A549 (cell line): ENCODE data around the gene CCN5. TPM values are rescaled to one million over a fixed set of nuclear protein-coding genes. Genes with fewer than 3 reads are reported as not detected.

ENCODE experiments used
- ATAC-seq, 2 experiments: fragments of 200-7000 bp in 1 of 2; fragments of >200 bp in 1 of 2; cut with Nextera tagmentation in 1 of 2; cut with Tn5 transposase in 1 of 2; 3 replicates each; pipeline versions ENCODE4 v1.8.0 to v1.9.1; 2018 to 2020; ENCODE audit warnings: mild to moderate bottlenecking in 1 of 2, moderate library complexity in 1 of 2
- CTCF ChIA-PET: fragments of 300-600 bp; sonication (Branson Sonifier 250); formaldehyde crosslinking; extraction: SDS; loops from one replicate; lab custom pipeline; 2021; ENCODE audit warnings: antibody characterized with exemption, inconsistent platforms; lab: Yijun Ruan, JAX
- POLR2A ChIA-PET: fragments of 350-600 bp; formaldehyde crosslinking; extraction: SDS; loops from one replicate; lab custom pipeline; 2021; ENCODE audit warnings: antibody characterized with exemption, inconsistent platforms; lab: Yijun Ruan, JAX
- DNase-seq, 2 experiments: peaks; one replicate each; pipeline versions ENCODE4 v3.0.0 to v3.0.0-alpha.2; 2011 to 2016; ENCODE audit warnings: low read depth in 1 of 2, low spot score in 1 of 2
- FAIRE-seq: peaks from 2 replicates; lab custom pipeline; 2011; peaks lifted over from hg19 to GRCh38; lab: Jason Lieb, UNC
- H3K27ac ChIP-seq, 2 experiments: fragments of >200 bp; sonication (Bioruptor Twin); formaldehyde crosslinking; 3 replicates each; pipeline ENCODE4 v1.5.1; 2016 to 2017
- H3K4me1 ChIP-seq: fragments of >200 bp; sonication (Bioruptor Twin); formaldehyde crosslinking; 3 replicates; pipeline ENCODE4 v1.6.1; 2016
- H3K4me2 ChIP-seq: fragments of >200 bp; sonication (Bioruptor Twin); formaldehyde crosslinking; 3 replicates; pipeline ENCODE4 v1.6.1; 2016
- H3K4me3 ChIP-seq: fragments of >200 bp; sonication (Bioruptor Twin); formaldehyde crosslinking; 3 replicates; pipeline ENCODE4 v1.5.1; 2016
- H3K9me3 ChIP-seq: fragments of >200 bp; sonication (Bioruptor Twin); formaldehyde crosslinking; 3 replicates; pipeline ENCODE4 v1.6.1; 2016
- ATOH8 ChIP-seq: fragments of 250-450 bp; sonication (Bioruptor Pico); IDR thresholded peaks from 2 replicates; pipeline ENCODE4 v1.5.0; 2020; ENCODE audit warnings: low read depth, mild to moderate bottlenecking, moderate library complexity
- BCL3 ChIP-seq: fragments of >200 bp; sonication (Bioruptor Twin); formaldehyde crosslinking; IDR thresholded peaks from 3 replicates; pipeline ENCODE4 v1.6.1; 2016
- CBX8 ChIP-seq: fragments of 200-600 bp; sonication (generic); IDR thresholded peaks from 2 replicates; pipeline ENCODE4 v1.6.1; 2016
- CHD2 ChIP-seq: fragments of 150-350 bp; IDR thresholded peaks from 2 replicates; pipeline ENCODE4 v1.6.1; 2014; ENCODE audit warnings: low read length; ENCODE audit not compliant: partially characterized antibody
- E2F6 ChIP-seq: IDR thresholded peaks from 2 replicates; pipeline ENCODE4 v1.6.1; 2012; ENCODE audit warnings: low read depth, borderline replicate concordance
- FOSL2 ChIP-seq, 2 experiments: fragments of 450-650 bp in 1 of 2; fragments of >200 bp in 1 of 2; sonication (Bioruptor Twin) in 1 of 2; formaldehyde crosslinking; IDR thresholded peaks; 2 replicates each; pipeline versions ENCODE4 v1.5.0 to v1.6.1; 2016 to 2020; ENCODE audit warnings: mild to moderate bottlenecking in 1 of 2, moderate library complexity in 1 of 2
- FOXS1 ChIP-seq: fragments of 250-450 bp; sonication (Bioruptor Pico); IDR thresholded peaks from 2 replicates; pipeline ENCODE4 v1.5.0; 2020; ENCODE audit warnings: mild to moderate bottlenecking, moderate library complexity
- HMGXB4 ChIP-seq: fragments of 250-450 bp; sonication (Bioruptor Pico); IDR thresholded peaks from 2 replicates; pipeline ENCODE4 v1.5.0; 2021; ENCODE audit warnings: mild to moderate bottlenecking, moderate library complexity, borderline replicate concordance
- HOXA7 ChIP-seq: fragments of 250-450 bp; sonication (Bioruptor Pico); IDR thresholded peaks from 2 replicates; pipeline ENCODE4 v1.5.0; 2020; ENCODE audit warnings: mild to moderate bottlenecking, moderate library complexity
- MAFK ChIP-seq: fragments of 450-650 bp; IDR thresholded peaks from 2 replicates; pipeline ENCODE4 v1.6.1; 2014; ENCODE audit not compliant: partially characterized antibody
- MAX ChIP-seq: IDR thresholded peaks from 2 replicates; pipeline ENCODE4 v1.6.1; 2012
- MAZ ChIP-seq: fragments of 150-350 bp; IDR thresholded peaks from 2 replicates; pipeline ENCODE4 v1.6.1; 2014; ENCODE audit warnings: antibody characterized with exemption, low read depth, low read length, borderline replicate concordance
- NFE2L2 ChIP-seq: fragments of 150-350 bp; conservative IDR thresholded peaks from 2 replicates; pipeline ENCODE4 v1.6.1; 2014; ENCODE audit warnings: low read length
- NPAS2 ChIP-seq: fragments of 250-450 bp; sonication (Bioruptor Pico); IDR thresholded peaks from 2 replicates; pipeline ENCODE4 v1.8.0; 2022; ENCODE audit warnings: mild to moderate bottlenecking, moderate library complexity, borderline replicate concordance
- POLR2A ChIP-seq: IDR thresholded peaks from 2 replicates; pipeline ENCODE4 v1.6.1; 2012; ENCODE audit warnings: mild to moderate bottlenecking, low read length
- POLR2AphosphoS2 ChIP-seq: conservative IDR thresholded peaks from 2 replicates; pipeline ENCODE4 v1.6.1; 2012; ENCODE audit warnings: low read length, improper control_type of control experiment, inconsistent platforms
- RARB ChIP-seq: fragments of 250-450 bp; sonication (Bioruptor Pico); IDR thresholded peaks from 2 replicates; pipeline ENCODE4 v1.8.0; 2021; ENCODE audit warnings: mild to moderate bottlenecking, moderate library complexity
- SMC3 ChIP-seq: fragments of >200 bp; sonication (Bioruptor Twin); formaldehyde crosslinking; IDR thresholded peaks from 3 replicates; pipeline ENCODE4 v1.6.1; 2018; ENCODE audit warnings: inconsistent platforms
- SREBF2 ChIP-seq: fragments of 450-650 bp; IDR thresholded peaks from 2 replicates; pipeline ENCODE4 v1.6.1; 2014; ENCODE audit warnings: mild to moderate bottlenecking, moderate library complexity
- ZC3H11A ChIP-seq: fragments of 450-650 bp; IDR thresholded peaks from 2 replicates; pipeline ENCODE4 v1.6.1; 2014; ENCODE audit warnings: antibody characterized with exemption, mild to moderate bottlenecking
- ZNF302 ChIP-seq: fragments of 250-450 bp; sonication (Bioruptor Pico); IDR thresholded peaks from 2 replicates; pipeline ENCODE4 v1.9.0; 2021; ENCODE audit warnings: inconsistent platforms, mild to moderate bottlenecking, moderate library complexity
- WGBS: methylation state at CpG from one replicate; pipeline ENCODE4 v1.1.6; 2017; ENCODE audit errors: missing lambda C conversion rate; 5-methylcytosine and 5-hydroxymethylcytosine counted together
- polyA plus RNA-seq, 4 experiments: library from polyadenylated mRNA; depleted of rRNA in 3 of 4; stranded (reverse); fragments of >200 nt; fragmentation: RNase III in 1 of 4; extraction: RNeasy Plus Mini Kit Qiagen cat#74134 plus additional on column Dnase treatment in 1 of 4; gene quantifications; 2 replicates in 3 of 4; 3 replicates in 1 of 4; pipeline ENCODE4 v1.2.3, GENCODE V29; 2011 to 2017

CCN5 gene
- polyA plus RNA-seq, 2 of the 4 experiments (the other 2 are of a cell fraction), result 9.9 to 11.1 TPM

GRCh38 chr20:44707018-44707579 lies 8.1 kb upstream of the CCN5 start:
- CTCF ChIA-PET, result interaction anchor here (1.2 to 7.3 kb wide), 6 partner anchors 8 to 26 kb away, joined by 3 to 58 read pairs (median 7); partner anchors contain the start of gene CCN5
- Histone ChIP-seq H3K27ac (peak overlapping the region in 1 of 2 experiments; percentile 70; a peak in 2 of 6 replicates), H3K4me1 (peaks cover 22% of the 10 kb centered on the region), H3K4me3 (no peak overlapping the region), H3K4me2 (no peak overlapping the region), H3K9me3 (no peaks in the 10 kb centered on the region)
- FAIRE-seq, result no peak
- TF ChIP-seq NPAS2 (CRISPR knock-in tag), result no peak
- no peak for TF ChIP-seq E2F6
- no peak for TF ChIP-seq POLR2AphosphoS2
- TF ChIP-seq HOXA7, result no peak
- no peak for TF ChIP-seq HMGXB4 (CRISPR knock-in tag)
- no peak for TF ChIP-seq ATOH8 (CRISPR knock-in tag)
- no peak for TF ChIP-seq NFE2L2
- no peak for TF ChIP-seq CBX8
- no peak for TF ChIP-seq FOSL2 (IDR thresholded peaks at IDR 0.05)
- no peak for TF ChIP-seq FOSL2 (CRISPR knock-in tag; IDR thresholded peaks at IDR 0.05)
- no peak for TF ChIP-seq MAFK
- TF ChIP-seq POLR2A, result no peak
- no peak for TF ChIP-seq MAZ
- no peak for TF ChIP-seq SREBF2
- TF ChIP-seq ZNF302 (CRISPR knock-in tag), result no peak
- no peak for TF ChIP-seq SMC3
- POLR2A ChIA-PET, result no interaction called here
- ATAC-seq, result no peak
- WGBS, result 89% methylated on average over 5 of the region's 5 CpGs
- DNase-seq, result no peak

- H3K27ac ChIP-seq, result peak overlapping the region in 1 of 2 experiments; percentile 36; a peak in 2 of 6 replicates
- H3K4me1 ChIP-seq, result peaks cover 20% of the 10 kb centered on the region
- DNase-seq (no peak), FAIRE-seq (no peak), ATAC-seq (no peak)
- TF ChIP-seq MAZ (no peak), MAX (no peak), FOXS1 (CRISPR knock-in tag) (no peak), ZC3H11A (no peak), CHD2 (no peak), RARB (CRISPR knock-in tag) (no peak)
- 86% methylated on average over 11 of the region's 11 CpGs for WGBS
- H3K4me3 ChIP-seq, result no peak overlapping the region
- ChIA-PET CTCF (interaction anchor here (0.7 to 4.2 kb wide), 3 partner anchors 10 to 23 kb away, joined by 3 to 27 read pairs (median 5); no protein-coding TSS in a partner anchor), POLR2A (interaction anchor here (0.7 to 1.0 kb wide), 2 partner anchors 11 to 19 kb away, joined by 3 read pairs; no protein-coding TSS in a partner anchor)
- H3K4me2 ChIP-seq, result no peak overlapping the region
- no peaks in the 10 kb centered on the region for H3K9me3 ChIP-seq
Observed at GRCh38 chr20:44709380-44709779, 5.8 kb upstream of the CCN5 start.

- peaks cover 20% of the 10 kb centered on the region for H3K4me1 ChIP-seq
- TF ChIP-seq BCL3 (no peak), SREBF2 (no peak), CBX8 (no peak)
- ChIA-PET CTCF (interaction anchor here (0.7 to 4.2 kb wide), 4 partner anchors 9 to 38 kb away, joined by 3 to 27 read pairs (median 6); no protein-coding TSS in a partner anchor), POLR2A (interaction anchor here (1.0 kb wide), 1 partner anchor 11 kb away, joined by 3 read pairs; no protein-coding TSS in a partner anchor)
- no peak for ATAC-seq
- H3K4me3 ChIP-seq, result no peak overlapping the region
- no peak for FAIRE-seq
- DNase-seq, result no peak
- no peak overlapping the region for H3K4me2 ChIP-seq
- no peaks in the 10 kb centered on the region for H3K9me3 ChIP-seq
- WGBS, result 87% methylated on average over 9 of the region's 9 CpGs
- H3K27ac ChIP-seq, result peak overlapping the region in 1 of 2 experiments; percentile 36; a peak in 2 of 6 replicates
Observed at GRCh38 chr20:44709797-44710196, 5.4 kb upstream of the CCN5 start.
